Keratinocyte (primary cell): ENCODE results near the gene AHNAK2. TPM values are rescaled to one million over a fixed set of nuclear protein-coding genes. Genes with fewer than 3 reads are reported as not detected.

ENCODE experiments used
- DNase-seq: peaks from one replicate; pipeline ENCODE4 v3.0.0-alpha.2; 2011; ENCODE audit warnings: low read depth, missing footprints, low spot score
- FAIRE-seq: peaks from 2 replicates; lab custom pipeline; 2011; peaks lifted over from hg19 to GRCh38; lab: Jason Lieb, UNC
- H2AFZ ChIP-seq: 2 replicates; pipeline ENCODE4 v1.6.0; 2012; ENCODE audit warnings: low read length, control low read depth, inconsistent platforms; ENCODE audit not compliant: control insufficient read depth
- H3K27ac ChIP-seq: 2 replicates; pipeline ENCODE4 v1.5.1; 2011; ENCODE audit warnings: low read length; ENCODE audit not compliant: control insufficient read depth, insufficient read depth
- H3K27me3 ChIP-seq: 3 replicates; pipeline ENCODE4 v1.6.0; 2011; ENCODE audit warnings: low read length; ENCODE audit not compliant: control insufficient read depth, insufficient read depth; ENCODE audit errors: extremely low read depth
- H3K36me3 ChIP-seq, 2 experiments: 2 replicates in 1 of 2; 3 replicates in 1 of 2; pipeline ENCODE4 v1.5.1; 2011; ENCODE audit warnings: low read length in 2 of 2, mild to moderate bottlenecking in 1 of 2; ENCODE audit not compliant: control insufficient read depth in 2 of 2, insufficient read depth in 2 of 2; ENCODE audit errors: extremely low read depth in 1 of 2
- H3K4me1 ChIP-seq: 3 replicates; pipeline ENCODE4 v1.5.1; 2011; ENCODE audit warnings: low read length; ENCODE audit not compliant: control insufficient read depth, insufficient read depth; ENCODE audit errors: extremely low read depth
- H3K4me2 ChIP-seq: 3 replicates; pipeline ENCODE4 v1.6.0; 2011; ENCODE audit warnings: low read depth, low read length; ENCODE audit not compliant: control insufficient read depth, insufficient read depth; ENCODE audit errors: extremely low read depth
- H3K4me3 ChIP-seq, 3 experiments: fragments of 200-600 bp in 1 of 3; sonication (generic) in 1 of 3; 2 replicates in 2 of 3; 3 replicates in 1 of 3; pipeline ENCODE4 v1.5.1; 2011 to 2016; ENCODE audit warnings: low read length in 3 of 3, mild to moderate bottlenecking in 3 of 3, control low read depth in 2 of 3, inconsistent platforms in 1 of 3, low read depth in 1 of 3, mixed read lengths in 1 of 3, mixed run types in 1 of 3, moderate library complexity in 1 of 3; ENCODE audit not compliant: control insufficient read depth in 2 of 3, insufficient read depth in 2 of 3; ENCODE audit errors: extremely low read depth in 1 of 3
- H3K79me2 ChIP-seq: 2 replicates; pipeline ENCODE4 v1.6.0; 2012; ENCODE audit warnings: low read length; ENCODE audit not compliant: control insufficient read depth, insufficient read depth
- H3K9ac ChIP-seq: 3 replicates; pipeline ENCODE4 v1.6.0; 2011; ENCODE audit warnings: low read length; ENCODE audit not compliant: control insufficient read depth, insufficient read depth; ENCODE audit errors: extremely low read depth
- H3K9me1 ChIP-seq: 3 replicates; pipeline ENCODE4 v1.6.0; 2011; ENCODE audit warnings: low read length; ENCODE audit not compliant: control insufficient read depth, insufficient read depth; ENCODE audit errors: extremely low read depth
- H3K9me3 ChIP-seq: 2 replicates; pipeline ENCODE4 v1.5.1; 2012; ENCODE audit warnings: low read depth, low read length; ENCODE audit not compliant: control insufficient read depth
- H4K20me1 ChIP-seq: 3 replicates; pipeline ENCODE4 v1.6.0; 2011; ENCODE audit warnings: low read length; ENCODE audit not compliant: control insufficient read depth, insufficient read depth; ENCODE audit errors: extremely low read depth
- EZH2 ChIP-seq: IDR thresholded peaks from one replicate; pipeline ENCODE4 v1.6.1; 2012; ENCODE audit warnings: inconsistent platforms, mild to moderate bottlenecking, low read length, moderate library complexity
- dilution Hi-C: fragments of 300-500 bp; cut with MboI; formaldehyde crosslinking; loops from one replicate; pipeline ENCODE4 v1.7.0; 2020; ENCODE audit warnings: low sequenced_read_pairs; ENCODE audit not compliant: extremely low pct_ligation_motif_present
- polyA plus RNA-seq, 5 experiments: library from polyadenylated mRNA; depleted of rRNA in 3 of 5; stranded (reverse) in 3 of 5; stranded (forward) in 1 of 5; unstranded in 1 of 5; fragments of >200 nt; gene quantifications; 1 replicate in 1 of 5; 2 replicates in 3 of 5; 3 replicates in 1 of 5; pipeline versions ENCODE4 v1.2.1 to v1.2.3, GENCODE V29; 2011 to 2012; ENCODE audit warnings: missing spikeins in 2 of 5, low read depth in 1 of 5, low replicate concordance in 1 of 5
- TF ChIP-seq, protein P1 (sequence below), 3 experiments: IDR thresholded peaks in 1 of 3; conservative IDR thresholded peaks in 1 of 3; optimal IDR thresholded peaks in 1 of 3; 2 replicates in 2 of 3; 3 replicates in 1 of 3; pipeline versions ENCODE3 to v1.5.1; 2011; ENCODE audit warnings: low read length in 3 of 3, mild to moderate bottlenecking in 3 of 3, moderate library complexity in 2 of 3, control low read depth in 1 of 3, inconsistent platforms in 1 of 3; ENCODE audit not compliant: insufficient read depth in 2 of 3; ENCODE audit errors: extremely low read depth in 1 of 3

AHNAK2 gene
- polyA plus RNA-seq, 1 donor (not counting 4 experiments of a cell fraction or from before 2014, with no cell fraction given) = 164 TPM

DNA sequence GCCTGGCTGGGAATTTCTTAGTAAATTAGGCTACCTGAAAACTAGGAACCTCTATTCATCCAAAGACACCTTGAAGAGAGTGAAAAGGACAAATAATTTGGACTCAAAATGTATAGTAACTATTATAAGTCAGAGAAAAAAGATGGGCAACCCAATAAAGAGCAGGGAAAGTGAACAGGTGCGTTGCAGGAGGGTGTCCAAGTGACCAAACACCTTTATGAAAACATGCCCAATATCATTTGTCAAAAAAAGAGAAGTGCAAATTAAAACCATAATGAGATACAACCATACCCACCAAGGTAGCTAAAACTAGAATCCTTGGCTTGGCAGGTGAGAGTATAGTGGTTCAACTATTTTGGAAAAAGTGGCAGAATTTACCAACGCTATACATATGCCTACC lies 78.4 kb downstream of the AHNAK2 start:
- FAIRE-seq (no peak), DNase-seq (no peak)
- Histone ChIP-seq H3K4me1 (peaks cover 3% of the 10 kb centered on the region), H3K27me3 (peaks cover 13% of the 10 kb centered on the region), H3K9me3 (no peaks in the 10 kb centered on the region), H3K36me3 (peaks cover 5 to 8% of the 10 kb centered on the region in 2 experiments), H3K9me1 (no peaks in the 10 kb centered on the region), H2AFZ (no peak overlapping the region), H3K9ac (no peak overlapping the region), H3K4me3 (no peak overlapping the region), H4K20me1 (no peaks in the 10 kb centered on the region), H3K4me2 (no peak overlapping the region), H3K79me2 (no peaks in the 10 kb centered on the region), H3K27ac (no peak overlapping the region)
- dilution Hi-C loops = no loop called here
- no peak for TF ChIP-seq EZH2
- TF ChIP-seq, protein P1, sequence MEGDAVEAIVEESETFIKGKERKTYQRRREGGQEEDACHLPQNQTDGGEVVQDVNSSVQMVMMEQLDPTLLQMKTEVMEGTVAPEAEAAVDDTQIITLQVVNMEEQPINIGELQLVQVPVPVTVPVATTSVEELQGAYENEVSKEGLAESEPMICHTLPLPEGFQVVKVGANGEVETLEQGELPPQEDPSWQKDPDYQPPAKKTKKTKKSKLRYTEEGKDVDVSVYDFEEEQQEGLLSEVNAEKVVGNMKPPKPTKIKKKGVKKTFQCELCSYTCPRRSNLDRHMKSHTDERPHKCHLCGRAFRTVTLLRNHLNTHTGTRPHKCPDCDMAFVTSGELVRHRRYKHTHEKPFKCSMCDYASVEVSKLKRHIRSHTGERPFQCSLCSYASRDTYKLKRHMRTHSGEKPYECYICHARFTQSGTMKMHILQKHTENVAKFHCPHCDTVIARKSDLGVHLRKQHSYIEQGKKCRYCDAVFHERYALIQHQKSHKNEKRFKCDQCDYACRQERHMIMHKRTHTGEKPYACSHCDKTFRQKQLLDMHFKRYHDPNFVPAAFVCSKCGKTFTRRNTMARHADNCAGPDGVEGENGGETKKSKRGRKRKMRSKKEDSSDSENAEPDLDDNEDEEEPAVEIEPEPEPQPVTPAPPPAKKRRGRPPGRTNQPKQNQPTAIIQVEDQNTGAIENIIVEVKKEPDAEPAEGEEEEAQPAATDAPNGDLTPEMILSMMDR (optimal IDR thresholded peaks at IDR 0.05 in 1 of 3, IDR thresholded peaks at IDR 0.05 in 1 of 3, conservative IDR thresholded peaks at IDR 0.05 in 1 of 3; ENCODE audit: extremely low read depth in 1 of 3, insufficient read depth in 2 of 3, low read length in 3 of 3) = no peak

DNA sequence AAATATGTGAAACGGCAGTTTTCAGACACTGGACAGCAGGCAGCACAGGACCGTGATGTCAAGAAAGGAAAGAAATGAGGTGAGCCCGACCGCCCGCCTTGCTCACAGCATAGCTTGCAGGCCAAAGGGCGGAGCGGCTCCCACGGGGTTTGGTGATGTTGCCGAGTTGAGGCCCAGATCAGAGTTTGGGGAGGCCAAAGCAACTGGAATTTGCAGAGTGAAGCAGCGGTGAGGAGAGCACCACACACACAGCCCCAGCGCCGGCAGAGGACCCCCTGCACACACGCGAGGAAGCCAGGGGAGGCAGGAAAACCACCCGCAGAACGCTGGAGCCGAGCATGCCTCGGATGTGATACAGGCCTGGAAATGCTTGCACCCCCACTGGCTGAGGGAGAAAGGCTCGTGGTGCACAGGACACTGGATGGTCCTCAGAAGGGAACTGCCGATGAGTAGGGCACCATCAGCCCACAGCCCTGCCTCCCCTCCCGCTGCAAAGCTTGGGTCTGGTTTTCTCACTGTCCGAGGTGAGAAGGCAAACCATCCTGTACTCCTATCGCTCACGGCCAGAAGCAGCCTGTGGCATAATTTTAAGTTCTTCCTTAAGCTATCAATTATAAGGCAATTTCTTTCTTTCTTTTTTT lies 79.2 kb downstream of the AHNAK2 start:
- peaks cover 5% of the 10 kb centered on the region for H3K27me3 ChIP-seq
- H3K9me3 ChIP-seq = no peaks in the 10 kb centered on the region
- no peak for TF ChIP-seq EZH2
- TF ChIP-seq, protein P1 (optimal IDR thresholded peaks at IDR 0.05 in 1 of 3, IDR thresholded peaks at IDR 0.05 in 1 of 3, conservative IDR thresholded peaks at IDR 0.05 in 1 of 3; ENCODE audit: extremely low read depth in 1 of 3, insufficient read depth in 2 of 3, low read length in 3 of 3) = no peak
- FAIRE-seq (no peak), DNase-seq (no peak)
- H3K9ac ChIP-seq = no peak overlapping the region
- H3K9me1 ChIP-seq = no peaks in the 10 kb centered on the region
- H3K4me2 ChIP-seq = no peak overlapping the region
- no peak overlapping the region for H3K27ac ChIP-seq
- no peaks in the 10 kb centered on the region for H4K20me1 ChIP-seq
- H3K79me2 ChIP-seq = no peaks in the 10 kb centered on the region
- peaks cover 3% of the 10 kb centered on the region for H3K4me1 ChIP-seq
- H3K36me3 ChIP-seq = peaks cover 12 to 13% of the 10 kb centered on the region in 2 experiments
- no peak overlapping the region for H3K4me3 ChIP-seq
- no peak overlapping the region for H2AFZ ChIP-seq
- dilution Hi-C loops = no loop called here
